Glutamatergic neuron (in vitro differentiated cells): Measurements from ENCODE around the gene AMIGO2. TPM values are rescaled to one million over a fixed set of nuclear protein-coding genes. Genes with fewer than 3 reads are reported as not detected.

Source experiments
- DNase-seq: peaks from one replicate; pipeline ENCODE4 v3.0.0; 2022
- H3K27ac Mint-ChIP-seq: one replicate; pipeline ENCODE4 v1.8.0; 2020; ENCODE audit warnings: mild to moderate bottlenecking, mixed read lengths, inconsistent platforms; ENCODE audit not compliant: unreplicated experiment
- H3K27me3 Mint-ChIP-seq: one replicate; pipeline ENCODE4 v1.8.0; 2020; ENCODE audit warnings: mild to moderate bottlenecking, moderate library complexity, mixed read lengths, inconsistent platforms; ENCODE audit not compliant: unreplicated experiment
- H3K36me3 Mint-ChIP-seq: one replicate; pipeline ENCODE4 v1.8.0; 2020; ENCODE audit warnings: mild to moderate bottlenecking, mixed read lengths, inconsistent platforms; ENCODE audit not compliant: unreplicated experiment
- H3K4me1 Mint-ChIP-seq: one replicate; pipeline ENCODE4 v1.8.0; 2020; ENCODE audit warnings: mild to moderate bottlenecking, low read depth, mixed read lengths, inconsistent platforms; ENCODE audit not compliant: unreplicated experiment
- H3K4me3 Mint-ChIP-seq: one replicate; pipeline ENCODE4 v1.8.0; 2020; ENCODE audit warnings: mild to moderate bottlenecking, mixed read lengths, inconsistent platforms; ENCODE audit not compliant: unreplicated experiment
- H3K9me3 Mint-ChIP-seq: one replicate; pipeline ENCODE4 v1.8.0; 2020; ENCODE audit warnings: mild to moderate bottlenecking, moderate library complexity, mixed read lengths, inconsistent platforms; ENCODE audit not compliant: unreplicated experiment
- CTCF ChIP-seq: fragments of 200-600 bp; sonication (generic); IDR thresholded peaks from one replicate; pipeline ENCODE4 v1.5.0; 2021; ENCODE audit not compliant: partially characterized antibody, unreplicated experiment
- total RNA-seq: library from RNA; stranded (reverse); fragmentation: NEBNext Ultra II Directional; extraction: Animal tissue kit (Norgen Biotek cat#: 25700); gene quantifications from one replicate; pipeline ENCODE4 v1.2.1, GENCODE V29; 2021; ENCODE audit not compliant: unreplicated experiment

The AMIGO2 gene
- total RNA-seq, 1 donor from 2014 or later, result 1.7 TPM

GRCh38 chr12:47111392-47111778 is 31.6 kb upstream of the AMIGO2 start:
- H3K27me3 Mint-ChIP-seq, result no peaks in the 10 kb centered on the region
- no peak overlapping the region for H3K4me3 Mint-ChIP-seq
- no peak for DNase-seq
- H3K9me3 Mint-ChIP-seq, result no peaks in the 10 kb centered on the region
- H3K27ac Mint-ChIP-seq, result no peak overlapping the region
- TF ChIP-seq CTCF, result no peak
- no peaks in the 10 kb centered on the region for H3K36me3 Mint-ChIP-seq
- no peaks in the 10 kb centered on the region for H3K4me1 Mint-ChIP-seq

- H3K27ac Mint-ChIP-seq, result no peak overlapping the region
- H3K4me1 Mint-ChIP-seq, result no peaks in the 10 kb centered on the region
- no peaks in the 10 kb centered on the region for H3K36me3 Mint-ChIP-seq
- no peak for DNase-seq
- no peaks in the 10 kb centered on the region for H3K27me3 Mint-ChIP-seq
- H3K9me3 Mint-ChIP-seq, result no peaks in the 10 kb centered on the region
- TF ChIP-seq CTCF, result no peak
- no peak overlapping the region for H3K4me3 Mint-ChIP-seq
These were observed 31.1 kb upstream of the AMIGO2 start for GRCh38 chr12:47110718-47111391.

- no peak for TF ChIP-seq CTCF
- Mint-ChIP-seq H3K9me3 (no peaks in the 10 kb centered on the region), H3K4me3 (no peak overlapping the region), H3K27me3 (no peaks in the 10 kb centered on the region), H3K36me3 (no peaks in the 10 kb centered on the region), H3K27ac (no peak overlapping the region), H3K4me1 (no peaks in the 10 kb centered on the region)
- no peak for DNase-seq
These were observed 30.3 kb upstream of the AMIGO2 start for GRCh38 chr12:47110011-47110541.

GRCh38 chr12:47107926-47108325 is 28.2 kb upstream of the AMIGO2 start:
- Mint-ChIP-seq H3K4me1 (no peaks in the 10 kb centered on the region), H3K27ac (no peak overlapping the region)
- no peak for TF ChIP-seq CTCF

GRCh38 chr12:47107446-47107845 is 27.7 kb upstream of the AMIGO2 start:
- TF ChIP-seq CTCF, result no peak
- H3K27me3 Mint-ChIP-seq, result no peaks in the 10 kb centered on the region
- no peak overlapping the region for H3K27ac Mint-ChIP-seq
- no peak for DNase-seq
- H3K36me3 Mint-ChIP-seq, result no peaks in the 10 kb centered on the region
- H3K4me3 Mint-ChIP-seq, result no peak overlapping the region
- H3K9me3 Mint-ChIP-seq, result no peaks in the 10 kb centered on the region
- H3K4me1 Mint-ChIP-seq, result no peaks in the 10 kb centered on the region

More at GRCh38 chr12:47107926-47108325, 28.2 kb upstream of the AMIGO2 start:
- Mint-ChIP-seq H3K36me3 (no peaks in the 10 kb centered on the region), H3K9me3 (no peaks in the 10 kb centered on the region), H3K27me3 (no peaks in the 10 kb centered on the region), H3K4me3 (no peak overlapping the region)
- no peak for DNase-seq
